HG02943 (cell line): ENCODE data around the gene SRSF1.
A peak's percentile ranks its signal among the peaks of the same experiment; 100 is the strongest.
"Not testable (repeated sequence)": the region's sequence is repeated elsewhere in the genome, so short reads cannot be mapped to it uniquely, and the experiment has no call there.

Source experiments
- ATAC-seq: cut with Tn5 transposase; IDR thresholded peaks from one replicate; pipeline ENCODE4 v1.9.1; 2021; ENCODE audit warnings: mild to moderate bottlenecking, low read depth, moderate library complexity; ENCODE audit not compliant: unreplicated experiment

SRSF1 gene

GRCh38 chr17:57993471-57994365, 13.3 kb downstream of the SRSF1 start:
- no peak for ATAC-seq

GRCh38 chr17:57991537-57991936, 15.5 kb downstream of the SRSF1 start:
- ATAC-seq = no peak

DNA sequence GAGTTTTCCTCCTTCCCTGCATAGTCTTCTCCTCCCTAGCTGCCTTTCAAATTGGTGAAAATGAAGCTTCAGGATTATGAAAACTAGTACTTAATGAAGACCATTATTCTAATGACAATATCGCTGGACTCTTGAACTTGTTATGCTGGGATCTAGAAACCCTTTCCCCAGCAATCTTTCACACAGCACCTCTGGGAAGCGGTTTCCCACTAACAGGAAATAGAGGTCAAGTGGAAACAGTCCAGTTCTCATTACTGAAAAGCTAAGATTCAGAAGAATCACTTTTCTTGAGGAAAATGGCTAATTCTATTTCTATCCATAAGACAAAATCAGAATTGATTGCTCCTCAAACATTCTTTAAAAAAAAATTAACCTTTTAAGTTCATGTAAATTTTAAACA, 17.0 kb downstream of the SRSF1 start:
- no peak for ATAC-seq

DNA sequence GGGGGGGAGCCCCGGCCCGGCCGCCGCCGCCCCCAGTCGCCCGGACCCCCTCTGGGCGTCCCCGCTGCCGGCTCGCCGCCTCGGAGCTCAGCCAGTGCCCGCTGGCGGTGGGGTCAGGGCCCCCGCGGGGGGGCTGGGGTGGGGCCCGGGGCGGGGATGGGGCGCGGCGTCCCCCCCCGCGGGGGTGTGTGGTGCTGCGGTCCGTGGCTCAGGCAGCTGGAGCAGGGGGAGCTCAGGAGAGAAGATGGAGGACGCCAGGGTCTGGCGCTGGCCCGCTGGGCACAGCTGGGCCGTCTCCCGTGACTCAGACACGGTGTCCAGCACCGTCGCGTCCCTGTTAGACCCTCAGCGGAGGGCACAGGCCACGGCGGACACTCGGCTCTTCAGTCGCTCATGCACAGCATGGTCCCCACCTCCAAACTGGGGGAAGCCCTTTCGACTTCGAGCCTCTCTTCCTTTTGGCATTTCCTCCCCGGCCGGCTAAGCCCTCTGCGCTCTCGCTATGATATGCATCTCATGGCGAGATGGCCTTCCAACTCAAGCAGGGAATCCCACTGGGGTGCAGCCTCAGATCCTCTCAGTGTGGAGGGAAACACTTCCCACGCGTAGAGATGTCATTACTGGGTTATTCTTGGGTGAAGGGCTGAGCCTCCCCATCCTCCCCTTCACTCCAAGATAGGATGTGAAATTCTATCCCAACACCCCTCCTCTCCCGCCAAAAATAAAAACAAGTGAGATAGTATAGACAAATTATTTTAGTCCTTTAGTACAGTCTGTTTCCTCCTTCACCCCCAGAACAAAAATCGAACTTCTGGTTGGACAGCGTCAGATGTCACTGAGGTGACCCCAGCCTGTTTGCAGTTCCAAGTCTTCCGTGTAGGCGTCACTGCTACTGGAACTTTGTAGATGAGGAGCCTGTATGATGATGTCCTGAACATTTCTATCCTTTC, 18.5 kb downstream of the SRSF1 start:
- peak; percentile 53 for ATAC-seq

GRCh38 chr17:57987581-57988300, 19.3 kb downstream of the SRSF1 start, which contains the start of gene VEZF1:
TSS of gene VEZF1 (minus strand) at chr17:57988254. CDS start at chr17:57988111, 143 bp downstream.
- peak; percentile 44 for ATAC-seq

- no peak for ATAC-seq
Observed at GRCh38 chr17:57986841-57987580, 20.0 kb downstream of the SRSF1 start.

DNA sequence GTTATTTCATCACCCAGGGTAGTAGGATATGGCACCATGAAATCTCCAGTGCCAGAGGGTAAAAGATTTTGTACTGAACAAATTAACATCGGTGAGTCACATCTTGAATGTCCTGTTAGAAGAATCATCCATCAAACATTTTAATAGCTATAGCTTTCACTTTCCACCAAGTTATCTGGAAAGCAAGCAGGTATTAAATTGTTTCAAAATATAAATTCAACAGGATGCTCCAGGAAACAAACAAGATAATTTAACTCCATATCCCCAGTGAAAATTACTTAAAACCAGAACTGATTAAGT, 21.4 kb downstream of the SRSF1 start:
- ATAC-seq = no peak

DNA sequence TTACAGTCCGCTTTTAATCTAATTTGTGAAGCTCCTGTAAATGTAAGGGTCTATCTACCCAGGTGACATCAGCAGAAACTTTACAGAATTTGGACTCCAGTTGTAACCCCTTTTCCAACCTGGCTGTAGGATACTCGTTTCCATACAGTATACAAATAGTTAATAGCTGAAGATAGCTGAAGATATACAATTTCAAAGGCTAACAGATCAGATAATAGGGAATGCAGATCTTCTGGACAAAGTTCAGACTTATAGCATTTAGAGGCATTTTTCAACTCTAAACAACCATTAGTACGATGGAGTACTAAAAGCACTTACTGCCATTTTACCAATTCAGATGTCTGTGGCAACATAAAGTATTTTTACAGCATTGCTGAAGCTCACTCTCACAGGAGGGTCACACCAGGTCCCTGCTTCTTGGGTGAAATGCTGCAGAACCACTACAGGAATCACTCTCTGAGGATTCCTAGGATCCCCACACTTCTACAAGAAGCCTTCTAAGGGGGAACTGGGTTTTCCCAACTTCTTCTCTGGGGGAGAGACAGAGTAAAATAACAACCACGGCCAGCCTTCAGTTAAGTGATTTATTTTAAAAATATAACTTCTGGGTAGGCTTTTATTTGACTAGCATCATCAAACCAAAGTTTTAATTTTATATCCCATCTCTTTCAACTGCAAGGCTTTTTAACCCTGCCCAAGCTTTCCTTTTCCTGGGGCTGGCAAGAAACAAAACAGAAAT, 21.9 kb downstream of the SRSF1 start:
- ATAC-seq = no peak

DNA sequence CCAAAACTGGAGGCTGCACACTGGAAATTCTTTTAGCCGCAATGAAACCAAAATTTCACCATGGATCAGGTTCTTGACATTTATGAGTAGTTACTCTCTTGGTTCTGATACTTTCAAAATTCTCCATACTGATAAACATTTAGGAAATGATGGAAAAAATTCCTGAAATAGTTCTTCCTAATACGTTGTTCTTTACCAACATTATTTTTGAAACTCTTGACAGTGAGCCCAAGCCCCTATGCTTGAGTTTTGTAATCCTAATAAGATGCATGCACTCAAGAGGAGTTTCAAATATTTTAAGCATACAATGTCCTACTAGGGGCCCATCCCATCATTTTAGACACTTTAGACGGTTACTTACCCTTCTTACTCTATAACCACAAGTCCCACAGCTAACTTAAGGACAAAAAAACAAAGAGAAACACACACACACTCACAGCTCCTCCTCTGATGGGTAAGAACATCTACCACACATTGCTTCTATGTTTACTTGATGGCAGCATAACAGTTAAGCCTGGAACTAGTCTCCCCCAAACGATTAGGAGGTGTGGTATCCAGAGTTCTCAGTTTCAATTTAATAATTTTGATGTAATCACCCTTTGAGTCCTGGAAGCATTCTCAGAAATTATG, 22.7 kb downstream of the SRSF1 start:
- ATAC-seq = no peak

GRCh38 chr17:57983446-57983845, 23.6 kb downstream of the SRSF1 start:
- ATAC-seq = no peak

GRCh38 chr17:57982452-57983170, 24.4 kb downstream of the SRSF1 start:
- no peak for ATAC-seq

GRCh38 chr17:57980522-57980921, 26.5 kb downstream of the SRSF1 start:
- ATAC-seq = no peak

DNA sequence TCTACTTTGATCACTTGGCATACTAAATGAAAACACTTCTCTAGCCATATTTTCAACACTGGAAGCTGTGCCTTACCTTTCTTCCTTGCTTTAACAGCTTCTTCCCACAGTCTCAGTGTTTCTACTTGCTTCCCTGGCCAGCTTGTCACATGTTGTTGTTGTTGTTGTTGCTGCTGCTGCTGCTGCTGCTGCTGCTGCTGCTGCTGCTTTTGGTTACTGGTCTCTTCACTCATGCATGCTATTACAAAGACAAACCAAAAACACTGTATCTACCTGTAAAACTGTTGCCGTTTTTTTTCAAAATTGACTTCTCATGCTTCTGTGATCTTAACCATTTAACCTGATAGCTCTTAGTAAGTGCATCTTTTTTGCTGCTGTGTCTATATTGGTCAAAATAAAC, 28.0 kb downstream of the SRSF1 start:
- no peak for ATAC-seq

DNA sequence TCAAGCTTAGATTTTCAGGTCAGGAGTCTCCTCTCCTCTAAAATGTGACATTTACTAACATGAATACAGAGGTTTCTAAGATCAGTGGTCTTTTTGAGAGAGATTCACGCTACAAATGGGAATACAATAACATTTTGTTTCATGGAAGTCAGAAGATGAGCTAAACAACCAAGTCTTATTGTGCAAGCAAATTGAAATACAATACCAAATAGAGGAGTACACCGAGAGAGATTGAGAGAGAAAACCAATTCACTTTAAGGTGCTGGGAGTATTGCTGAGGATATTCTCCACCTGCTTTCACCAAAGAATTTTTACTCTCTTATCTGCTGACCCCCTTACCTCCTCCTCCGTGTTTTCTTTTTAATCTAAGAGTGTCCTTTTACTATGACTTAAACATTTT, 30.5 kb downstream of the SRSF1 start:
- ATAC-seq = no peak

GRCh38 chr17:57975044-57975443, 32.0 kb downstream of the SRSF1 start:
- ATAC-seq = no peak

DNA sequence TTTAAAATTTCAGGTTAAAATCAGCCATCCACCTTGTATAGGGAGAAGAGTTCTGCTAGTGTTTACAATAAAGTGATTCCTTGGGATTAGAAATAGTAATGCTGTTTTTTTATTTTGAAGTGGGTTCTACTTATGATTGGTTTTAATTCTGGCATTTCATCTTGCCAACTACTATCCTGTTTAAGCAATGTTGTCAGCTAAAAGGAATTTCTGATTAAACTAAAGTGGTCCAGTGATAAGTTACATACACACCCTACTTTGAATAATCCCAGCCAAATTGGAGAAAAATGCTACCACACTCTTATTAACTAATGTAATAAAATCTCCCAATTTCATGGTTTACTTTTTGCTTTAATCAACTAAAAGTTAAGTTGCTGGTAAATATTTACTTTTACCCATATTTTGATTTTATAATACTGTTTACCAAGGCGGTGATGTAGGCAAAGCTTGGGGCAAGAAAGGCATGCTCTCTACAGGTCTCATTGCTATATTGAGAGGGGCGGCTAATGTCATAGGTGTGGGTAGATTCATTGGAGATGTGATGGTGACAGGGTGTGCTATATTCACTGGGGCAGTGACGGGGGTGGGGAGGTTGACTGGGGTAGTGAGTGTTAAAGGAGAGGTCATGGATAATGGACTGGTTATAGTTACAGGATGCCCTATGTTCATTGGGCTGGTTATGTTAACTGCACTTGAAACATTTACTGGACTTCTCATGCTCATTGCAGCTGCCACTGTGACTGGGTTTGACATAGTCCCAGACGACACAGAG, 32.8 kb downstream of the SRSF1 start:
- ATAC-seq = not testable (repeated sequence)

- no peak for ATAC-seq
Observed at GRCh38 chr17:57972151-57972550, 34.9 kb downstream of the SRSF1 start.

DNA sequence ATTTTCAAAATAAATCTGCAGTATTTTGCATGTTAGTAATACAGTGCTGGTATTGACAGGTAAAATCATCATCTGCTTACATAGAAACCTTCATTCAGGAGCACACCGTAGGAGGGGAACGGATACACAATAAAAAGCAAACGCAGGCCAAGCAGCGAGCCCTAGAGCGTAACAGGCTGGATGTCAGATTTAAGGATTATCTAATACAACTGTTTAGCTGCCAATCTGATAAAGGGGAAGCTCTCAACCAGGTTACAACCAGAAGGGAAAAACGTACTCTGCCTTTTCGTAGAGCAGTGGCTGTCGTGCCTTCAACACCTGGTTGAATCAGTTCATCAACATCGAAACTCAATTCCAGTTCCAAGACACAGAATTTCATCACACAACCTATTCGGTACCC, 35.5 kb downstream of the SRSF1 start:
- ATAC-seq = no peak
